Glomerular visceral epithelial cell (primary cell): ENCODE measurements around the gene HAND2.
A peak's percentile ranks its signal among the peaks of the same experiment; 100 is the strongest.

Experiments used
- DNase-seq: peaks from one replicate; pipeline ENCODE4 v3.0.0-alpha.2; 2016; ENCODE audit errors: extremely low spot score

HAND2 gene

GRCh38 chr4:173502282-173502681 lies 27.7 kb downstream of the HAND2 start:
- DNase-seq = no peak

DNA sequence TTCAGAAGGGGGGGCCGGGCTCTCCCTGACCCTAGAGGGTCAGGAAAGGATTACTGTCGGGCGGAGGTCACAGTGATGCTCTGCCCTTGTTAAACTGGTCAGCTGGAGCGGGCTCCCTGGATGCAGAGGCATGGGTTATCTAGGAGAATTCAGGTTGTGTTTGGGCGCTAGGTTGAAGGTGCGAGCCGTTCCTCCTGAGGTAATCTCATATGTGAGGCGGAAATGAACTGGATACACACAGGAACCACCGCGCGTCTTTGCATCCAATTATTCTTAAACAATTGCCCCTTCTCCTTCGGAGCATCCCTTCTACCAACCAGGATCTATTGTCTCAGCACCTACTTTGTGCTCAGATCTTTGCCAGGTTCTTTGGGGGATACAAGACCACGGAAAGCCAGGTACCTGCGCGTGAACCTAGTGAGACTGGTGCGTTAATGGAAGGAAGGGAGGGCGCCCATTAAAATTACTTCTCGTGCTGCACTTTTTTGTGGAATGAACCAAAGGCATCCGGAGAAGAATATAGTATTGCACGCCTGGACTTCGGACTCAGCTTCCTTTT lies 28.4 kb downstream of the HAND2 start:
- no peak for DNase-seq

- DNase-seq = no peak
Observed at GRCh38 chr4:173500841-173501591, 29.0 kb downstream of the HAND2 start.

DNA sequence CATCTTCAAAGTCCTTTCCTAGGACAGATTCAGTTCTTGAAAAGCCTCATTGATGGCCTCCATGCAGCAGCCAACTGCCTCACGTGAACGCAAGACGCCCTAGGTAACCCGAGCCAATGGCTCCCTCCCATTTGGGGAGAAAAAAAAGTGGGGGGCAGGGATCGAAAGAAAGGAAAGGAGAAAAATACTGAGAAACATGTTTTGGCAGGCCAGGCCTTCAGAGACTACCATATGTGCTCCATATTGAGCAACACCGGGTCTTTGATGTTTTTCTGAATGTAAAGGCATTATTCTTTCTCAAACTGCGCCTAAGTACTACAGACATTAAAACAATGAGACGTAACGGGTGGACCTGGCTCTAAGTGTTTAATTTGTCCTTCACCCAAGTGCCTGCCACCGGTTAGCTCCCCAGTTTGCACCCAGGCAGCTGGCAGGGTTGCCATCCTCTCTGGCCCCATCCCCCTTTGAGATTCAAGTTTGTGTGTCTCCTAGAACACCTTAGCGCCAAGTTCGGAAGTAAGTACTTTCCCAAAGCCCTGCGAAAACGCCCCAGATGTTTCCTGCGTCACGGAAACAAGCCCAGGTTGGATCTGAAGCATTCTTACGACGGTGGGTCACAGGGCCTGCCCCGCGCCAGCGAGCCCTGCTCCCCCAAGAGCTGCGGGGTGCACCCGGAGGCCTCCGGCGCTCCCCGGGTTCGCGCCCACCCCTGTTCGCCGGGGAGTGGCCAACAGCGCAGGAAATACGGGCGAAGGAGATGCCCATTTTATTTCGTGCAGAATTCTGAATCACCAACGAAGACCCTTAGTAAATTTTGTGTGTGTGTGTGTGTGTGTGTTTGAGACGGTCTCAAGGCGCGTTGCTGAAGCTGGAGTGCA lies 30.1 kb downstream of the HAND2 start:
- DNase-seq = no peak

GRCh38 chr4:173498771-173499170 lies 31.3 kb downstream of the HAND2 start:
- DNase-seq = no peak

DNA sequence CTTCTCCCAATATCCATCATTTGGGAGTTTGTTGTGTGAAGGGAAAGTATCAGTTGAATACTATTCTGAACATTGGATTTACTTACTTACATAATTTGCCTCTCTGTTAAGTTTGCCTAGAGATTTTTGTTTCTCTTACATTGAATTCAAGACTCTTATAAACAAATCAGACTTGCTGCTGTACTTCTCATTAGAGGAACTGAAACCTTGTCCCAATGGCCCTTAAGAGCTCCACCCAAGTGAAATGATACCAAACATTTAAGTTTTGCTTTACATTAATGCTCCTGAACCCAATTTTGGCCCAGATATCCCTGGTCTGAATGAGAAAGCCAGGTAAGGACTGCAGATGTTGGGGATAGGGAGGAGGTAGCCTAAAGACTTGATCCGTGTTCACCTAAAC lies 32.0 kb downstream of the HAND2 start:
- no peak for DNase-seq

- peak; percentile 59 for DNase-seq
Observed at GRCh38 chr4:173494013-173494970, 35.7 kb downstream of the HAND2 start.

- no peak for DNase-seq
Observed at GRCh38 chr4:173493041-173493440, 37.0 kb downstream of the HAND2 start.

DNA sequence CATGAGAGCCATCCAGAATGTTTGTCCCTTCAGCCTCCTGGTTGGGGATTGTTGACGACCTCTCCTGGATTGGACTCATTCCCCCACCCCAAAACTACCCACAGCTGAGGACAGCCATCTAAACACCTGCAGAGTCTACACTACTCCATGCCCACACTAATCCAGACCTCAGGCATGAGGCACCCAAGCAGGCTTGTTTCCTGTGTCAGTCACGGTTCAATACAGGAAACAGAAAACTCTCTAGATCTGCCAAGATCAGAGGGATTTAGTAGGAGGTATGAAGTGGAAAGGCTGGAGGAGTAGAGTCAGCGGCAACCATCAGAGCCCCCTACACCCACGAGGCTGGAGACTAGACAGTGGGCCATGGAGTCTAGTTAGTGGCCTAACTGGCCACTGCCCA lies 37.7 kb downstream of the HAND2 start:
- no peak for DNase-seq

- peak; percentile 63 for DNase-seq
Observed at GRCh38 chr4:173490817-173491528, 39.1 kb downstream of the HAND2 start.

DNA sequence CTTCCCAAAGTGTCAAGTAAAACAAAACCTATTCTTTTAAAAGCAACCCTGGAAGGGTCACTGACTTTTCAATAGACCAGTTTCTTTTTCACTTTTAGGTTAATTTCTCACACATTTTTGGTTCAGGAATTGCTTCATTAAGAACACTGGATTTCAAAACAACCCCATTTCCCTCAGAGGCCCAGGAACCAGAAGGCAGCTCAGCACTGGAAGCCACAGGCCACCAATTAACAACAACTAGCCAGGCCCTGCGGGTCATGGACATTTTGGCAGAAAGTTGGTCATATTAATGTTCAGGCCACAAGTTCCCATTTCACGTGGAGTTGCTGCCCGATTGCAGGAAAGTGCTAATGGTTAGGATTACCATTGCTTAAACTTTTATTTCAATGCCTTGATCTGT lies 39.8 kb downstream of the HAND2 start:
- DNase-seq = no peak

DNA sequence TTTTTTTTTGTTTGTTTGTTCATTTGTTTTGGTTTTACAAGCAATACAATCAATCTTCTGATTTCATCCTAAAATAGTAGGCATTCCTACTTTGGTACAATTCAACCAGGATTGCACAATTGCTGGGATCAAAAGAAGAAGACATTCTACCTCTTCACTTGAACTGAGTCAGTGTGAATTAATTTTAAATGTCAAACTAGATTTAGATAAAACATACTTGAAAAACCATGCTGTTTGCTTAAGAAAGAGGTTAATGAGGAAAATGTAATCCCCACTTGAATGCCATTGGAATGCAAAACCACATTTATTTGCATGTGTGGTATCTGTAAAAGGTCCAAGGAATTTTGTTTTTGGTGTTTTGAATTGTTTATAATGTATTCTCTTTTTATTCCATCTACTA lies 40.5 kb downstream of the HAND2 start:
- peak; percentile 9 for DNase-seq

DNA sequence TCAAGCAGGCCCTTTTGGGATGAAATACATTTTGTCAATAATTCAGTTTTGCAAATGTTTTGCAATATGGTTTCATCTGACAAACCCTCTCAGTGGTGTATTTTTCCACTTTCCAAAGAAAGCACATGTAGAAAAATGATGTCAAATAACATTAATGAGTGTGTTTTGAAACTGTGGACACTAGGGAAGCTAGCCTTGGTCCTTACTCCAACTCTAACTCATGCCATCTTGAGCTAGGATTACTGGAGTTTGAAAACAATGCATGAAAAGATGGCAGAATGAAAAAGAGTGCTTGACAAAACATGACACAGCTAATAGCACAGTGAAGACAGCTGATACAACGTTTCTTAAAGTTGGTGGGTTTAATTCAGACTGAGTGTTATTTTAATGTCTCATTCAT lies 41.4 kb downstream of the HAND2 start:
- no peak for DNase-seq

DNA sequence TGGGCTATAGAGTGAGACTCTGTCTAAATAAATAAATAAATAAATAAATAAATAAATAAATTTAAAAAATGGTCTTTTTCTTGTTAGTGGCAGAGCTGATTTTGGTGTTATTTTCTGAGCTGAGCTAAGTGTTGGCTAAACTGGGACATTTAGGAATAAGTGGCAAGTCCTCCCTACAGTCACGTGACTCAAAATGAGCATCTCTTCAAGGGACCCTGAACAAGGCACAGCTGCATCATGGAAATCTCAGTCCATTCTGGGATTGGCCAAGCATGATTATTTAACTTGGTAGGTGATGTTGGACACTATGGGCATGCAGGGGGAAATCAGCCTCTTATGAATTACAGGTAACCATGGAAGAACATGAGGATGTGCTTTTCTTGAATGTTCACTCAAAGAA lies 42.0 kb downstream of the HAND2 start:
- DNase-seq = no peak

GRCh38 chr4:173486714-173487392 lies 43.2 kb downstream of the HAND2 start:
- no peak for DNase-seq

- no peak for DNase-seq
Observed at GRCh38 chr4:173485164-173485563, 44.9 kb downstream of the HAND2 start.

DNA sequence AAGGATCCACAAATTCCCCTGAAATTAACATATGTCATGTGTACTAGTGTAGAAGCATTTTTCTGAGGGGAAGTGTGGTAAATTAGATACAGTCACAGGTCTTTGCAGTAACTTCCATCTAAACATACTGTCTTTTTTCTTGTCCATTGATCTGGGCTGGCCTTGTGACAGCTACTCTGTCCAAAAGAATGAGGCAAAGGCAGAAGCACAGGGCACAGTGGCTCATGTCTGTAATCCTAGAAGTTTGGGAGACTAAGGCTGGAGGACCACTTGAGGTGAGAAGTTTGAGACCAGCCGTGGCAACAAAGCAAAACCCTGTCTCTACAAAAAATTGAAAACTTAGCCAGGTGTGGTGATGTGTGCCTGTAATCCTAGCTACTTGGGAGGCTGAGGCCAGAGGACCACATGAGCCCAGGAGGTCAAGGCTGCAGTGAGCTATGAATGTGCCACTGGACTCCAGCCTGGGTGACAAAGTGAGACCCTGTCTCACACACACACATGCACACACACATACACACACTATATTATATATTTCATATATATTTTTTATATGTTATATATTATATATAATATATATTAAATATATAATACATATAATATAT lies 47.6 kb downstream of the HAND2 start:
- no peak for DNase-seq

DNA sequence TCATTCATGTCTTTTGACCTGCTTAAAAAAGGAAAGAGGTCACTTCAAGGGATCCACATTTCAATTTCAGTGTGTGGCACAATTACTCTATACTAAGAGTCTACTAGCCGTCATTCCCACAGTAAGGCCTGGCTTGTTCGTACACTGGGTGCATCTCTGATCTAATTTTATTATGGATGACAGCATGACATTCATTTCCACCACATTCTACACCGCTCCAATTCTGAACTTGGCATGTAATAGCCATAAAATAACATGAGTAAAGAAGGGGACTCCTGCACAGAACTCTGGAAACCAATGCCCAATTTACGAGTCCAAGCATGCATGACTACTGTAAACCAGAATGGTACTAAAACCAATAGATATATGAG lies 51.1 kb downstream of the HAND2 start:
- no peak for DNase-seq

- DNase-seq = no peak
Observed at GRCh38 chr4:173478201-173478912, 51.7 kb downstream of the HAND2 start.
